Spleen (tissue), 7 donors: Measurements from ENCODE around the gene LSM2.

ENCODE experiments used
- POLR2A ChIP-seq, 3 donors: fragments of 450-650 bp; IDR thresholded peaks; one replicate each; pipeline ENCODE4 v1.5.1; 2017; ENCODE audit warnings: antibody characterized with exemption in 3 of 3, mild to moderate bottlenecking in 1 of 3
- TF ChIP-seq, protein P1 (sequence below), 11 experiments: fragments of 200-600 bp in 7 of 11; fragments of 450-650 bp in 4 of 11; sonication (generic) in 4 of 11; IDR thresholded peaks in 8 of 11; conservative IDR thresholded peaks in 3 of 11; 1 replicate in 7 of 11; 2 replicates in 4 of 11; pipeline versions ENCODE4 v1.4.0 to v1.8.0; 2016 to 2021; ENCODE audit warnings: antibody characterized with exemption in 11 of 11, inconsistent platforms in 4 of 11, mild to moderate bottlenecking in 1 of 11
- donor health status: DM: no; HTN: no; CAD: no; lungs with moderate emphysema.
- donor health status: DM: no; HTN: no; CAD: no.
- donor health status: DM: no; HTN: no; CAD: no.

DNA sequence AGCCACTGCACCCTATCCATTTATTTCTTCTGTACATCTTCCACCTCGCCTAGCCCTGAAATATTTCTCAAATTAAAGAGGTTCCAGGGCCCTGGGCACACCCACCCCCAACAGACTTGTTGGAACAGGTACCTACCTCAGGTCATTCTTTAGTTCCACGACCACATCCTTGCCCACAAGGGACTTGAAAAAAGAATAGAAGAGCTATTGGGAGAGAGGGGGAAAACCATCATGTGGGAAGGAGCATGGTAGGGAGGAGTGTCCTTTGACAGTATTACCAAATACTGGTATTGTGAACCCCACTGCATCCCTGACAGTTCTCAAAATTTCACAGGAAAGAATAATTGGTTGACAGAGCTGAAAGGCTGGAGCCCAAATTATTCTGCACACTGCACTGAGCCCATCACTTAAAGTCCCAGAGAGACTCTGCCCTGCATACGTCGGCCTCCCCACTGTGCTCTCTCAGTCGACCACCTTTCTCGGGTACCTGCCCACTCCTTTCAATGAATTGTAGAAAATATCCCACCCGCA is 762 bp downstream of the LSM2 start:
- TF ChIP-seq, protein P1, sequence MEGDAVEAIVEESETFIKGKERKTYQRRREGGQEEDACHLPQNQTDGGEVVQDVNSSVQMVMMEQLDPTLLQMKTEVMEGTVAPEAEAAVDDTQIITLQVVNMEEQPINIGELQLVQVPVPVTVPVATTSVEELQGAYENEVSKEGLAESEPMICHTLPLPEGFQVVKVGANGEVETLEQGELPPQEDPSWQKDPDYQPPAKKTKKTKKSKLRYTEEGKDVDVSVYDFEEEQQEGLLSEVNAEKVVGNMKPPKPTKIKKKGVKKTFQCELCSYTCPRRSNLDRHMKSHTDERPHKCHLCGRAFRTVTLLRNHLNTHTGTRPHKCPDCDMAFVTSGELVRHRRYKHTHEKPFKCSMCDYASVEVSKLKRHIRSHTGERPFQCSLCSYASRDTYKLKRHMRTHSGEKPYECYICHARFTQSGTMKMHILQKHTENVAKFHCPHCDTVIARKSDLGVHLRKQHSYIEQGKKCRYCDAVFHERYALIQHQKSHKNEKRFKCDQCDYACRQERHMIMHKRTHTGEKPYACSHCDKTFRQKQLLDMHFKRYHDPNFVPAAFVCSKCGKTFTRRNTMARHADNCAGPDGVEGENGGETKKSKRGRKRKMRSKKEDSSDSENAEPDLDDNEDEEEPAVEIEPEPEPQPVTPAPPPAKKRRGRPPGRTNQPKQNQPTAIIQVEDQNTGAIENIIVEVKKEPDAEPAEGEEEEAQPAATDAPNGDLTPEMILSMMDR (IDR thresholded peaks at IDR 0.05 in 8 of 11, conservative IDR thresholded peaks at IDR 0.05 in 3 of 11): no peak
- no peak for TF ChIP-seq POLR2A (IDR thresholded peaks at IDR 0.05)
